Colonic mucosa (tissue), 4 donors: ENCODE results near the gene ASL. TPM values are rescaled to one million over a fixed set of nuclear protein-coding genes. Genes with fewer than 3 reads are reported as not detected.
"Not testable (repeated sequence)": the region's sequence is repeated elsewhere in the genome, so short reads cannot be mapped to it uniquely, and the experiment has no call there.

ENCODE experiments used
- DNase-seq: peaks from one replicate; pipeline ENCODE4 v3.0.0-alpha.2; 2020
- H3K27ac ChIP-seq: fragments of 200-600 bp; one replicate; pipeline ENCODE4 v1.8.0; 2021
- H3K27me3 ChIP-seq: fragments of 200-600 bp; one replicate; pipeline ENCODE4 v1.8.0; 2021
- H3K36me3 ChIP-seq: fragments of 200-600 bp; one replicate; pipeline ENCODE4 v1.8.0; 2021
- H3K4me1 ChIP-seq: fragments of 200-600 bp; one replicate; pipeline ENCODE4 v1.8.0; 2021; ENCODE audit warnings: mild to moderate bottlenecking
- H3K4me3 ChIP-seq: fragments of 200-600 bp; one replicate; pipeline ENCODE4 v1.8.0; 2021
- H3K9ac ChIP-seq, 2 donors: one replicate each; pipeline ENCODE4 v1.7.0; 2013; ENCODE audit warnings: control low read depth in 2 of 2, low read depth in 2 of 2, low read length in 2 of 2
- H3K9me3 ChIP-seq: fragments of 200-600 bp; one replicate; pipeline ENCODE4 v1.8.0; 2021
- intact Hi-C: fragments of 100-400 bp; cut with DNase I; formaldehyde crosslinking; loops from one replicate; pipeline ENCODE4 v1.14.1; 2022
- total RNA-seq, 2 donors: library from RNA; stranded (reverse); fragmentation: NEBNext Ultra II Directional in 1 of 2; extraction: Animal tissue kit (Norgen Biotek cat#: 25700) in 1 of 2; gene quantifications; one replicate each; pipeline ENCODE4 v1.2.1, GENCODE V29; 2021
- TF ChIP-seq, protein P1 (sequence below): fragments of 200-600 bp; IDR thresholded peaks from one replicate; pipeline ENCODE4 v1.8.0; 2022; ENCODE audit warnings: antibody characterized with exemption, mild to moderate bottlenecking
- donor health status: healthy.
- donor health status: DM: no; HTN: no; CAD: no.
- donor health status: DM: no; HTN: no; CAD: no.

ASL gene
- total RNA-seq, 2 donors from 2014 or later = 134 to 144 TPM

DNA sequence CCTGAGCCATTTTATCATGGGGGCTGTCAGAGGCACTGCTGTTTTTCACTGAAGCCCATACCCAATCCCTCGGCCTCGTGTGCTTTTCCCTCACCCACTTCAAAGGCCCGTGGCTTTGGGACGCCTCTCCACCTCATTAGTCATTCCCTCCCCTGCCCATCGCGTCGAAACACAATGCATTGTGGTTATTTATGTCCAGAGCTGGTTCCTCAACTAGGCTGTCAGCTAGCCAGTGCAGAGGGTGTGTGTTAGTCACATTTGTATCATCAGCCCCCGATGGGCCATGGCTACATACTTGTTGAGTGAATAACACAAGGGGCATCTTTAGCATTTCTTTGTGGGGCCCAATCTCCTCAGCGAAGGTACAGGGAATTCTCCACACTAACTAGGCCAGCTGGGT, 35.2 kb downstream of the ASL start:
- intact Hi-C loops = no loop called here
- H3K9me3 ChIP-seq = no peaks in the 10 kb centered on the region
- H3K4me3 ChIP-seq = no peak overlapping the region
- no peaks in the 10 kb centered on the region for H3K27me3 ChIP-seq
- H3K9ac ChIP-seq = no peak overlapping the region
- DNase-seq = no peak
- TF ChIP-seq, protein P1, sequence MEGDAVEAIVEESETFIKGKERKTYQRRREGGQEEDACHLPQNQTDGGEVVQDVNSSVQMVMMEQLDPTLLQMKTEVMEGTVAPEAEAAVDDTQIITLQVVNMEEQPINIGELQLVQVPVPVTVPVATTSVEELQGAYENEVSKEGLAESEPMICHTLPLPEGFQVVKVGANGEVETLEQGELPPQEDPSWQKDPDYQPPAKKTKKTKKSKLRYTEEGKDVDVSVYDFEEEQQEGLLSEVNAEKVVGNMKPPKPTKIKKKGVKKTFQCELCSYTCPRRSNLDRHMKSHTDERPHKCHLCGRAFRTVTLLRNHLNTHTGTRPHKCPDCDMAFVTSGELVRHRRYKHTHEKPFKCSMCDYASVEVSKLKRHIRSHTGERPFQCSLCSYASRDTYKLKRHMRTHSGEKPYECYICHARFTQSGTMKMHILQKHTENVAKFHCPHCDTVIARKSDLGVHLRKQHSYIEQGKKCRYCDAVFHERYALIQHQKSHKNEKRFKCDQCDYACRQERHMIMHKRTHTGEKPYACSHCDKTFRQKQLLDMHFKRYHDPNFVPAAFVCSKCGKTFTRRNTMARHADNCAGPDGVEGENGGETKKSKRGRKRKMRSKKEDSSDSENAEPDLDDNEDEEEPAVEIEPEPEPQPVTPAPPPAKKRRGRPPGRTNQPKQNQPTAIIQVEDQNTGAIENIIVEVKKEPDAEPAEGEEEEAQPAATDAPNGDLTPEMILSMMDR = no peak
- H3K4me1 ChIP-seq = peaks cover 6% of the 10 kb centered on the region
- H3K36me3 ChIP-seq = no peaks in the 10 kb centered on the region
- no peak overlapping the region for H3K27ac ChIP-seq

DNA sequence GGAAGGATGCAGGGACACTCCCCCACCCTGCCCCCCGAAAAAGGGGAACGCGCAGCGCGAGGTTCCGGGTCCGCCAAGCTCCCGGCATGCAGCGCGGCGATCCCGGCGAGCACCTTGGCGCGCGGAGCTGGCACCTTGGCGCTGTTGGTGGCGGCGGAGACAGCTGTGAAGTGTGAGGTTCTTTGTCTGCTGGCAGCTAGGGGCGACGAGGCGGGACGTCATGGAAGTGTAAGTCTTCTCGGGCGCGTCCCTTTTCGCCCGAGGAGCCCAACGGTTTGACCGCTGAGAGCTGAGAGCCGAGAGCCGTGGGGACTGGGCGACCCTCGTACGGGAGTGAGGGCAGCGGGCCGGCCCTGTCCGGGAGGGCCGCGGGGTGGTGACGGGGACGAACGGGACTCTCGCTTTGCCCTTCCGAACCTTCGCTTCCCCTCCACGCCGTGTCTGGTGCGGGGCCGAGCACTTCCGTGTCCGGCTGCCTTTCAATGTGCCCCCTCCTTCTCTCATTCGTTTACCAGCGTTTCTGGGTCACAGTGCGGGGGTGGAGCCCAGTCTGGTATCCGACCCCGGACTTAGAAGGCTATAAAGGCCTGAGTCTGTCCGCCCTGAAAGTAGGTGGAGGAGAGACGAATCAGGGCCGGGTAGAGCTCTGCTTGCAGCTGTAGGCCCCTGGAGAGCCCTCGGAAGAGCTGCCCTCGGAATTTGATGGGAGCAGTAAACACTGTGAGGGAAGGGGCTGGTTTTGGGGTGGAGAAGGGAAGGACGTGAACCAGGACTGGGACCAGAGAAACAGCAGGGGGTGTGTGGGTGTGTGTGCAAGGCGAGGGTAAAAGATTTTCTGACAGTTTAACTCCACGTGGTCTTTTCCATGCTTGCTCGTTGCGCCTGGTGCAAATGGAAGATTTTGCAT, 39.4 kb downstream of the ASL start, which contains the start of gene CRCP:
TSS of gene CRCP (plus strand) at position 105 of the 907 bp plus-strand sequence. CDS start at position 221, 116 bp downstream.
- TF ChIP-seq, protein P1 = no peak
- intact Hi-C loops = no loop called here
- H3K4me1 ChIP-seq = peaks cover 7% of the 10 kb centered on the region

DNA sequence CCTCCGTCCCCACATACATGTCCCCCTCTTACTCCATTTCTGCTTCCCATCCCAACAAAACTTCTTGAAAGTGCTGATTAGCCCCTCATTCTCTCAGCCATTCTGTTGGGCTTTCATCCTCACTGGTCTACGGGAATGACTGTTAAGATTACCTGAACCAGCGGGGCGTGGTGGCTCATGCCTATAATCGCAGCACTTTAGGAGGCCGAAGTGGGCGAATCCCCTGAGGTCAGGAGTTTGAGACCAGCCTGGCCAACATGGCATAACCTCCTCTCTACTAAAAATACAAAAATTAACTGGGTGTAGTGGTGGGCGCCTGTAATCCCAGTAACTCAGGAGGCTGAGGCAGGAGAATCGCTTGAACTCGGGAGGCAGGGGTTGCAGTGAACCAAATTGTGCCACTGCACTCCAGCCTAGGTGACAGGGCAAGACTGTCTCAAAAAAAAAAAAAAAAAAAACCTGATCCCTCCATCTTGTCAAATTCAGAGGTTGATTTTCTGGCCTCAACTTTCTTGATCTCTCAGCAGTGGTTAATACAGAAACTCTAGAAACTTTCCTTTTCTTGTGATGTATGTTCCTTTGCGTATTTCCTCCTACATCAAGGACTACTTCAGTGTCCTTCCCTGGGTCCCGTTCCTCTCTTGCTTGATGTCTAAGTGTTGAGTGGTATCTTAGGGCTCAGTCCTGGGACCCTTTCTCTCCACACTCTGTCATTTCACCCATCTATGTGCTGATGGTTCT, 41.2 kb downstream of the ASL start:
- H3K27me3 ChIP-seq, H3K36me3 ChIP-seq, intact Hi-C loops, H3K4me1 ChIP-seq, H3K27ac ChIP-seq, H3K9ac ChIP-seq, H3K9me3 ChIP-seq, H3K4me3 ChIP-seq, DNase-seq: not testable (repeated sequence)

More for the DNA sequence above, 39.4 kb downstream of the ASL start, which contains the start of gene CRCP:
- Histone ChIP-seq H3K27me3 (no peaks in the 10 kb centered on the region), H3K9ac (peak within 1 kb of the TSS; percentile 85 to 96), H3K4me3 (peak within 1 kb of the TSS; percentile 74), H3K9me3 (no peaks in the 10 kb centered on the region), H3K36me3 (no peaks in the 10 kb centered on the region), H3K27ac (peak within 1 kb of the TSS; percentile 95)
- peak; percentile 86 for DNase-seq

DNA sequence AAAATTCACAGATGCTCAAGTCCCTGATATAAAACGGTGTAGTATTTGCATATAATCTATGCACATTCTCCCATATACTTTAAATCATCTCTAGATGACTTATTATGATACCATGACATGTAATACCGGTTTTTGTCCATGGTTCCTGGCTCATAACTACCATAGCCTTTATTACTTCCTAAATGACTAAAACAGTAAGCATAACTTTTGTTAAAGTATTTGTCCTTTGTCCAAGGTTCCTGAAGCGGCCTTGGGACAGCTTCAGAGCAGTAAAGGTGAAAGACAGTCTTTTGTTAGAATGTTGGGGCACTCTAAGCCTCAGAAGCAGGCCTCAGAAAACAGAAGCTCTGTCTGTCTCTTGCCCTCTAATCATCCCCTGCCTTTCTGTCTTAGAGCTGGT, 43.0 kb downstream of the ASL start:
- Histone ChIP-seq H3K9me3 (no peaks in the 10 kb centered on the region), H3K4me1 (peaks cover 7% of the 10 kb centered on the region), H3K27ac (no peak overlapping the region), H3K4me3 (no peak overlapping the region), H3K36me3 (no peaks in the 10 kb centered on the region), H3K27me3 (no peaks in the 10 kb centered on the region), H3K9ac (no peak overlapping the region)
- TF ChIP-seq, protein P1 = no peak
- DNase-seq = no peak
- intact Hi-C loops = no loop called here

DNA sequence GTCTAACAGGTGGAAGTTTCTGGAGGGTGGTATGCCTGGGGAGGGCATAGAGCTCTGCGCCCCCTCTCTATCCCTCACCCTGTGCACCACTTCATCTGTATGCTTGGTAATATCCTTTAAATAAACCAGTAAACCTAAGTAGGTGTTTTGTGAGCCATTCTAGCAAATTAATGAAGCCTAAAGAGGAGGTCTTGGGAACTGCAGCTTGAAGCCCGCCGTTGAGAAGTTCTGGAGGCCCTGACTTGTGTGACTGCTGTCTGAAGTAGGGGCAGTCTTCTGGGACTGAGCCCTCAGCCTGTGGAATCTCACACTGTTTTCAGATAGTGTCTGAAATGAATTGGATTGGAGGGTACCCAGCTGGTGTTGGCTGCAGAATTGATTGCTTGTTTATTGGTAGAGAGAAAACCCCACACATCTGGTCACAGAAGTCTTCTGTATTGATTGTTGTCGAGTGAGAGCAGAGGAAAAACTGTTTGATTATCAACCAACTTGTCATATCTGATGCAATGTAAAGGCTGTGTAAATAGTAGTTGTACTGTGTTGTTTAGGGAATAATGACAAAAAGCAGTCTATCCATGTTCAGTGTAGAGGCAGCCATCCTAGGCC, 43.7 kb downstream of the ASL start:
- intact Hi-C loops = no loop called here
- H3K36me3 ChIP-seq = no peaks in the 10 kb centered on the region

More for the DNA sequence above, 43.7 kb downstream of the ASL start:
- Histone ChIP-seq H3K27ac (no peak overlapping the region), H3K4me3 (no peak overlapping the region), H3K9ac (no peak overlapping the region), H3K4me1 (peaks cover 4% of the 10 kb centered on the region), H3K9me3 (no peaks in the 10 kb centered on the region), H3K27me3 (no peaks in the 10 kb centered on the region)
- TF ChIP-seq, protein P1 = no peak
- DNase-seq = no peak
